HEK293 (cell line): ENCODE data around the gene TM7SF3.

Experiments used
- CTCF ChIA-PET: fragments of 350-600 bp; formaldehyde crosslinking; extraction: SDS; loops from one replicate; lab custom pipeline; 2021; ENCODE audit warnings: antibody characterized with exemption; lab: Yijun Ruan, JAX
- POLR2A ChIA-PET: fragments of 300-600 bp; formaldehyde crosslinking; extraction: SDS; loops from one replicate; lab custom pipeline; 2020; ENCODE audit warnings: antibody characterized with exemption, inconsistent platforms; lab: Yijun Ruan, JAX
- H3K27ac ChIP-seq: fragments of 200-500 bp; sonication (Bioruptor generic); 2 replicates; pipeline ENCODE4 v1.5.1; 2014; ENCODE audit warnings: low read depth, low read length, control low read depth, inconsistent platforms; ENCODE audit errors: extremely low read depth
- H3K36me3 ChIP-seq, 2 experiments: fragments of 200-500 bp in 1 of 2; sonication (Bioruptor generic) in 1 of 2; 1 replicate in 1 of 2; 2 replicates in 1 of 2; pipeline ENCODE4 v1.5.1; 2014 to 2017; ENCODE audit warnings: inconsistent platforms in 2 of 2, low read length in 2 of 2; ENCODE audit not compliant: control insufficient read depth in 2 of 2, insufficient read depth in 1 of 2
- H3K4me1 ChIP-seq: fragments of 200-500 bp; sonication (Bioruptor generic); 2 replicates; pipeline ENCODE4 v1.5.1; 2014; ENCODE audit warnings: mild to moderate bottlenecking, low read length, inconsistent platforms; ENCODE audit not compliant: control insufficient read depth, insufficient read depth
- H3K4me3 ChIP-seq: 2 replicates; pipeline ENCODE4 v1.5.1; 2011; ENCODE audit warnings: low read depth, mild to moderate bottlenecking, control low read depth, low read length, moderate library complexity
- H3K9me3 ChIP-seq: fragments of 200-500 bp; sonication (Bioruptor generic); 2 replicates; pipeline ENCODE4 v1.5.1; 2014; ENCODE audit warnings: low read depth, low read length, inconsistent platforms; ENCODE audit not compliant: control insufficient read depth, insufficient read depth
- CTCF ChIP-seq: fragments of 450-650 bp; formaldehyde crosslinking; IDR thresholded peaks from 2 replicates; pipeline ENCODE4 v1.5.1; 2016; ENCODE audit warnings: missing biosample characterization, missing genetic modification characterization
- KLF8 ChIP-seq: fragments of 450-650 bp; formaldehyde crosslinking; IDR thresholded peaks from 2 replicates; pipeline ENCODE4 v1.5.1; 2016; ENCODE audit warnings: missing biosample characterization, missing genetic modification characterization
- PRDM6 ChIP-seq: fragments of 450-650 bp; formaldehyde crosslinking; IDR thresholded peaks from 2 replicates; pipeline ENCODE4 v1.5.1; 2017; ENCODE audit warnings: missing biosample characterization, missing genetic modification characterization
- WT1 ChIP-seq: fragments of 450-650 bp; formaldehyde crosslinking; IDR thresholded peaks from 2 replicates; pipeline ENCODE4 v1.5.1; 2016; ENCODE audit warnings: missing biosample characterization, missing genetic modification characterization
- ZFP3 ChIP-seq: fragments of 450-650 bp; formaldehyde crosslinking; IDR thresholded peaks from 2 replicates; pipeline ENCODE4 v1.5.1; 2016; ENCODE audit warnings: low read depth, missing biosample characterization, missing genetic modification characterization
- ZNF10 ChIP-seq: fragments of 450-650 bp; formaldehyde crosslinking; IDR thresholded peaks from 2 replicates; pipeline ENCODE4 v1.5.1; 2017; ENCODE audit warnings: missing biosample characterization, missing genetic modification characterization
- ZNF112 ChIP-seq: fragments of 450-650 bp; formaldehyde crosslinking; IDR thresholded peaks from 2 replicates; pipeline ENCODE4 v1.5.0; 2017; ENCODE audit warnings: missing biosample characterization, missing genetic modification characterization
- ZNF138 ChIP-seq: fragments of 450-650 bp; formaldehyde crosslinking; IDR thresholded peaks from 2 replicates; pipeline ENCODE4 v1.5.1; 2016; ENCODE audit warnings: missing biosample characterization, missing genetic modification characterization, borderline replicate concordance
- ZNF248 ChIP-seq: fragments of 450-650 bp; formaldehyde crosslinking; IDR thresholded peaks from 2 replicates; pipeline ENCODE4 v1.5.1; 2017; ENCODE audit warnings: missing biosample characterization, missing genetic modification characterization
- ZNF274 ChIP-seq, 2 experiments: fragments of 200-500 bp in 1 of 2; fragments of 450-650 bp in 1 of 2; sonication (Bioruptor generic) in 1 of 2; formaldehyde crosslinking in 1 of 2; IDR thresholded peaks; 2 replicates each; pipeline versions ENCODE4 v1.5.1 to v1.6.1; 2014 to 2016; ENCODE audit warnings: borderline replicate concordance in 1 of 2, inconsistent platforms in 1 of 2, low read length in 1 of 2, missing biosample characterization in 1 of 2, missing genetic modification characterization in 1 of 2
- ZNF335 ChIP-seq: fragments of 450-650 bp; formaldehyde crosslinking; conservative IDR thresholded peaks from 2 replicates; pipeline ENCODE4 v1.5.1; 2016; ENCODE audit warnings: missing biosample characterization, missing genetic modification characterization
- ZNF341 ChIP-seq: fragments of 450-650 bp; formaldehyde crosslinking; IDR thresholded peaks from 2 replicates; pipeline ENCODE4; 2016; ENCODE audit warnings: low read depth, missing biosample characterization, missing genetic modification characterization
- ZNF473 ChIP-seq: fragments of 450-650 bp; formaldehyde crosslinking; IDR thresholded peaks from 2 replicates; pipeline ENCODE4 v1.5.1; 2017; ENCODE audit warnings: missing biosample characterization, missing genetic modification characterization
- ZNF596 ChIP-seq: fragments of 450-650 bp; IDR thresholded peaks from 2 replicates; pipeline ENCODE4 v1.5.0; 2018; ENCODE audit warnings: missing biosample characterization, mild to moderate bottlenecking, missing genetic modification characterization, moderate library complexity
- ZNF600 ChIP-seq: fragments of 450-650 bp; formaldehyde crosslinking; IDR thresholded peaks from 2 replicates; pipeline ENCODE4 v1.5.1; 2016; ENCODE audit warnings: missing biosample characterization, missing genetic modification characterization
- ZNF629 ChIP-seq: fragments of 450-650 bp; formaldehyde crosslinking; IDR thresholded peaks from 2 replicates; pipeline ENCODE4 v1.5.1; 2017; ENCODE audit warnings: missing biosample characterization, missing genetic modification characterization
- ZNF660 ChIP-seq: fragments of 450-650 bp; IDR thresholded peaks from 2 replicates; pipeline ENCODE4 v1.5.1; 2018; ENCODE audit warnings: missing biosample characterization, mild to moderate bottlenecking, missing genetic modification characterization
- ZNF747 ChIP-seq: fragments of 450-650 bp; formaldehyde crosslinking; IDR thresholded peaks from 2 replicates; pipeline ENCODE4 v1.5.1; 2016; ENCODE audit warnings: missing biosample characterization, missing genetic modification characterization
- ZNF768 ChIP-seq: fragments of 450-650 bp; formaldehyde crosslinking; IDR thresholded peaks from 2 replicates; pipeline ENCODE4 v1.5.1; 2018; ENCODE audit warnings: missing biosample characterization, mild to moderate bottlenecking, missing genetic modification characterization
- ZNF791 ChIP-seq: fragments of 450-650 bp; formaldehyde crosslinking; IDR thresholded peaks from 2 replicates; pipeline ENCODE4 v1.5.1; 2016; ENCODE audit warnings: missing biosample characterization, missing genetic modification characterization
- ZNF792 ChIP-seq: fragments of 450-650 bp; formaldehyde crosslinking; IDR thresholded peaks from 2 replicates; pipeline ENCODE4 v1.5.1; 2016; ENCODE audit warnings: missing biosample characterization, missing genetic modification characterization
- TF ChIP-seq, protein P1 (sequence below): fragments of 450-650 bp; formaldehyde crosslinking; IDR thresholded peaks from 2 replicates; pipeline ENCODE4 v1.5.1; 2016; ENCODE audit warnings: missing biosample characterization, missing genetic modification characterization

The TM7SF3 gene

GRCh38 chr12:26936559-26937442, 77.4 kb downstream of the TM7SF3 start:
- TF ChIP-seq ZNF138 (tag by site-specific recombination) (no peak), ZNF660 (0 out of 2 replicates have a peak, but pooled peaks have one; percentile 15), ZNF341 (no peak), ZNF792 (tag by site-specific recombination) (no peak), ZNF335 (tag by site-specific recombination) (peak; percentile 56), ZNF768 (tag by site-specific recombination) (no peak), ZNF10 (no peak), KLF8 (no peak), ZNF600 (tag by site-specific recombination) (no peak), PRDM6 (tag by site-specific recombination) (0 out of 2 replicates have a peak, but pooled peaks have one; percentile 21), ZNF473 (tag by site-specific recombination) (no peak), ZNF629 (tag by site-specific recombination) (0 out of 2 replicates have a peak, but pooled peaks have one; percentile 17), ZNF747 (no peak), WT1 (peak; percentile 32; the same call in 1 of the 2 replicates), ZNF112 (tag by site-specific recombination) (no peak)
- TF ChIP-seq, protein P1, sequence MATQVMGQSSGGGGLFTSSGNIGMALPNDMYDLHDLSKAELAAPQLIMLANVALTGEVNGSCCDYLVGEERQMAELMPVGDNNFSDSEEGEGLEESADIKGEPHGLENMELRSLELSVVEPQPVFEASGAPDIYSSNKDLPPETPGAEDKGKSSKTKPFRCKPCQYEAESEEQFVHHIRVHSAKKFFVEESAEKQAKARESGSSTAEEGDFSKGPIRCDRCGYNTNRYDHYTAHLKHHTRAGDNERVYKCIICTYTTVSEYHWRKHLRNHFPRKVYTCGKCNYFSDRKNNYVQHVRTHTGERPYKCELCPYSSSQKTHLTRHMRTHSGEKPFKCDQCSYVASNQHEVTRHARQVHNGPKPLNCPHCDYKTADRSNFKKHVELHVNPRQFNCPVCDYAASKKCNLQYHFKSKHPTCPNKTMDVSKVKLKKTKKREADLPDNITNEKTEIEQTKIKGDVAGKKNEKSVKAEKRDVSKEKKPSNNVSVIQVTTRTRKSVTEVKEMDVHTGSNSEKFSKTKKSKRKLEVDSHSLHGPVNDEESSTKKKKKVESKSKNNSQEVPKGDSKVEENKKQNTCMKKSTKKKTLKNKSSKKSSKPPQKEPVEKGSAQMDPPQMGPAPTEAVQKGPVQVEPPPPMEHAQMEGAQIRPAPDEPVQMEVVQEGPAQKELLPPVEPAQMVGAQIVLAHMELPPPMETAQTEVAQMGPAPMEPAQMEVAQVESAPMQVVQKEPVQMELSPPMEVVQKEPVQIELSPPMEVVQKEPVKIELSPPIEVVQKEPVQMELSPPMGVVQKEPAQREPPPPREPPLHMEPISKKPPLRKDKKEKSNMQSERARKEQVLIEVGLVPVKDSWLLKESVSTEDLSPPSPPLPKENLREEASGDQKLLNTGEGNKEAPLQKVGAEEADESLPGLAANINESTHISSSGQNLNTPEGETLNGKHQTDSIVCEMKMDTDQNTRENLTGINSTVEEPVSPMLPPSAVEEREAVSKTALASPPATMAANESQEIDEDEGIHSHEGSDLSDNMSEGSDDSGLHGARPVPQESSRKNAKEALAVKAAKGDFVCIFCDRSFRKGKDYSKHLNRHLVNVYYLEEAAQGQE (tag by site-specific recombination), result no peak
- Histone ChIP-seq H3K4me1 (peaks cover 27% of the 10 kb centered on the region), H3K4me3 (peak overlapping the region; percentile 87), H3K36me3 (peaks cover 6 to 15% of the 10 kb centered on the region in 2 experiments; a peak in 2 of 3 replicates), H3K9me3 (no peaks in the 10 kb centered on the region), H3K27ac (peak overlapping the region; percentile 91; the same call in 1 of the 2 replicates)
- CTCF ChIA-PET, result no interaction called here
- POLR2A ChIA-PET, result interaction anchor here (0.8 to 0.9 kb wide), 2 partner anchors 77 to 104 kb away, joined by 3 read pairs; partner anchors contain the start of gene ITPR2

GRCh38 chr12:26935636-26936378, 78.4 kb downstream of the TM7SF3 start:
- Histone ChIP-seq H3K4me3 (no peak overlapping the region), H3K36me3 (peaks cover 12 to 19% of the 10 kb centered on the region in 2 experiments; a peak in 2 of 3 replicates), H3K9me3 (no peaks in the 10 kb centered on the region), H3K27ac (no peak overlapping the region), H3K4me1 (peaks cover 24% of the 10 kb centered on the region)
- CTCF ChIA-PET, result interaction anchor here (1.0 kb wide), 1 partner anchor 81 kb away, joined by 3 read pairs; no protein-coding TSS in a partner anchor
- TF ChIP-seq ZNF274 (IDR thresholded peaks at IDR 0.05; ENCODE audit: low read length) (no peak), ZNF274 (tag by site-specific recombination; IDR thresholded peaks at IDR 0.05; ENCODE audit: borderline replicate concordance) (no peak), ZNF248 (tag by site-specific recombination) (no peak), CTCF (tag by site-specific recombination) (no peak), ZNF791 (tag by site-specific recombination) (no peak), ZNF600 (tag by site-specific recombination) (0 out of 2 replicates have a peak, but pooled peaks have one; percentile 17), ZFP3 (tag by site-specific recombination) (no peak), ZNF596 (tag by site-specific recombination) (no peak)
- POLR2A ChIA-PET, result no interaction called here
